HCT116 (cell line): ENCODE data around the gene SERPINB5. TPM values are rescaled to one million over a fixed set of nuclear protein-coding genes. Genes with fewer than 3 reads are reported as not detected.

Experiments used
- ATAC-seq: fragments of 200-7000 bp; cut with Tn5 transposase; 2 replicates; pipeline ENCODE4 v1.9.1; 2020; ENCODE audit warnings: mild to moderate bottlenecking, moderate library complexity
- BruUV-seq: library from RNA; stranded (reverse); fragments of 400-500 nt; replicated peaks from 2 replicates; lab custom pipeline; 2021; lab: Mats Ljungman, UMichigan
- CTCF ChIA-PET: fragments of 300-600 bp; sonication (Branson Sonifier 250); formaldehyde crosslinking; loops from one replicate; lab custom pipeline; 2021; ENCODE audit warnings: antibody characterized with exemption; lab: Charles Lee
- POLR2A ChIA-PET: fragments of 300-600, 350-600 bp; sonication (Branson Sonifier 250); formaldehyde crosslinking; loops from one replicate; lab custom pipeline; 2021; ENCODE audit warnings: antibody characterized with exemption; lab: Charles Lee
- RAD21 ChIA-PET, 2 experiments: fragments of 300-600 bp; sonication (Branson Sonifier 250); formaldehyde crosslinking; loops; one replicate each; lab custom pipeline; 2023; ENCODE audit warnings: low total read pairs in 2 of 2; ENCODE audit not compliant: uncharacterized antibody in 2 of 2, unreplicated experiment in 2 of 2, low non-redundant PET in 1 of 2; lab: Charles Lee
- DNase-seq: peaks from one replicate; pipeline ENCODE4 v3.0.0-alpha.2; 2010; ENCODE audit warnings: low read depth, low spot score
- H2AFZ ChIP-seq: fragments of 200-600 bp; shearing (Covaris generic), sonication (generic); 2 replicates; pipeline ENCODE4 v1.6.1; 2017; ENCODE audit warnings: low read depth, mixed run types, mixed read lengths, antibody characterized with exemption, low read length; ENCODE audit not compliant: poor library complexity, severe bottlenecking
- H3K27ac ChIP-seq: 2 replicates; pipeline ENCODE4 v1.5.1; 2012; ENCODE audit warnings: low read depth, low read length
- H3K27me3 ChIP-seq: fragments of 200-600 bp; sonication (generic); 2 replicates; pipeline ENCODE4 v1.6.1; 2016; ENCODE audit warnings: mixed run types, low read length, mixed read lengths; ENCODE audit not compliant: insufficient read depth
- H3K36me3 ChIP-seq, 2 experiments: fragments of 200-500 bp in 1 of 2; fragments of 200-600 bp in 1 of 2; sonication (Bioruptor generic) in 1 of 2; sonication (generic) in 1 of 2; 2 replicates each; pipeline versions ENCODE4 v1.5.1 to v1.6.1; 2014 to 2016; ENCODE audit warnings: low read length in 2 of 2, inconsistent platforms in 1 of 2, mixed read lengths in 1 of 2, mixed run types in 1 of 2; ENCODE audit not compliant: insufficient read depth in 2 of 2, control insufficient read depth in 1 of 2
- H3K4me1 ChIP-seq, 2 experiments: fragments of 200-600 bp in 1 of 2; sonication (generic) in 1 of 2; 2 replicates each; pipeline versions ENCODE4 v1.5.1 to v1.6.1; 2012 to 2017; ENCODE audit warnings: low read length in 2 of 2, inconsistent platforms in 1 of 2, mild to moderate bottlenecking in 1 of 2, mixed read lengths in 1 of 2, mixed run types in 1 of 2, moderate library complexity in 1 of 2; ENCODE audit not compliant: insufficient read depth in 2 of 2, control insufficient read depth in 1 of 2
- H3K4me2 ChIP-seq: fragments of 200-600 bp; sonication (generic); 2 replicates; pipeline ENCODE4 v1.6.1; 2017; ENCODE audit warnings: mixed run types, low read length, mixed read lengths
- H3K4me3 ChIP-seq, 2 experiments: fragments of 200-600 bp in 1 of 2; sonication (generic) in 1 of 2; replicated peaks in 1 of 2; 2 replicates each; pipeline ENCODE4 v1.5.1; 2011 to 2016; ENCODE audit warnings: low read length in 2 of 2, control low read depth in 1 of 2, low read depth in 1 of 2, mild to moderate bottlenecking in 1 of 2, mixed read lengths in 1 of 2, mixed run types in 1 of 2
- H3K79me2 ChIP-seq: fragments of 200-600 bp; sonication (generic); 2 replicates; pipeline ENCODE4 v1.6.1; 2017; ENCODE audit warnings: mild to moderate bottlenecking, mixed run types, low read length, moderate library complexity, mixed read lengths; ENCODE audit not compliant: insufficient read depth
- H3K9ac ChIP-seq: fragments of 200-600 bp; sonication (generic); 2 replicates; pipeline ENCODE4 v1.6.1; 2016; ENCODE audit warnings: low read length, mixed read lengths
- H3K9me2 ChIP-seq: fragments of 200-600 bp; sonication (generic), shearing (Covaris generic); 2 replicates; pipeline ENCODE4 v1.6.1; 2017; ENCODE audit warnings: mixed run types, mild to moderate bottlenecking, moderate library complexity; ENCODE audit not compliant: insufficient read depth
- H3K9me3 ChIP-seq, 2 experiments: fragments of 200-500 bp in 1 of 2; fragments of 200-600 bp in 1 of 2; sonication (Bioruptor generic) in 1 of 2; sonication (generic) in 1 of 2; 2 replicates each; pipeline ENCODE4 v1.6.1; 2014 to 2017; ENCODE audit warnings: low read length in 2 of 2, mixed read lengths in 2 of 2, inconsistent platforms in 1 of 2, low read depth in 1 of 2, mild to moderate bottlenecking in 1 of 2, mixed run types in 1 of 2, moderate library complexity in 1 of 2; ENCODE audit not compliant: control insufficient read depth in 1 of 2, insufficient read depth in 1 of 2
- H4K20me1 ChIP-seq: fragments of 200-600 bp; sonication (generic), shearing (Covaris generic); 2 replicates; pipeline ENCODE4 v1.6.1; 2017; ENCODE audit warnings: mixed run types, mild to moderate bottlenecking, moderate library complexity; ENCODE audit not compliant: insufficient read depth
- ATF3 ChIP-seq: IDR thresholded peaks from 2 replicates; pipeline ENCODE4 v1.6.1; 2012
- CBX3 ChIP-seq: IDR thresholded peaks from 2 replicates; pipeline ENCODE4 v1.6.1; 2012; ENCODE audit warnings: low read depth
- CEBPB ChIP-seq: IDR thresholded peaks from 2 replicates; pipeline ENCODE4 v1.6.1; 2012; ENCODE audit warnings: low read depth
- ELF1 ChIP-seq: IDR thresholded peaks from 2 replicates; pipeline ENCODE4 v1.6.1; 2012; ENCODE audit warnings: low read depth, borderline replicate concordance
- EZH2 ChIP-seq: fragments of 200-600 bp; sonication (generic); IDR thresholded peaks from 2 replicates; pipeline ENCODE4 v1.6.1; 2017; ENCODE audit warnings: antibody characterized with exemption, mixed run types
- JUND ChIP-seq: IDR thresholded peaks from 2 replicates; pipeline ENCODE4 v1.6.1; 2012
- MAX ChIP-seq: IDR thresholded peaks from 2 replicates; pipeline ENCODE4 v1.6.1; 2012
- POLR2A ChIP-seq: IDR thresholded peaks from 2 replicates; pipeline ENCODE4 v1.7.0; 2011; ENCODE audit warnings: borderline replicate concordance; ENCODE audit not compliant: insufficient read depth, insufficient read length; ENCODE audit errors: extremely low read depth
- REST ChIP-seq: IDR thresholded peaks from 2 replicates; pipeline ENCODE4 v1.6.1; 2012; ENCODE audit warnings: low read depth
- SRF ChIP-seq: IDR thresholded peaks from 2 replicates; pipeline ENCODE4 v1.6.1; 2012; ENCODE audit warnings: low read depth
- TCF7L2 ChIP-seq: IDR thresholded peaks from 2 replicates; pipeline ENCODE4 v1.7.0; 2011; ENCODE audit warnings: borderline replicate concordance, inconsistent platforms; ENCODE audit not compliant: insufficient read depth, insufficient read length; ENCODE audit errors: extremely low read depth
- YY1 ChIP-seq: IDR thresholded peaks from 2 replicates; pipeline ENCODE4 v1.6.1; 2011; ENCODE audit warnings: low read length, low read depth, moderate library complexity, mild to moderate bottlenecking; ENCODE audit not compliant: insufficient replicate concordance; ENCODE audit errors: extremely low read depth
- ZBTB33 ChIP-seq: IDR thresholded peaks from 2 replicates; pipeline ENCODE4 v1.6.1; 2011; ENCODE audit warnings: mild to moderate bottlenecking, low read length, moderate library complexity; ENCODE audit not compliant: insufficient replicate concordance; ENCODE audit errors: extremely low read depth
- ZNF274 ChIP-seq: fragments of 200-500 bp; sonication (Bioruptor generic); IDR thresholded peaks from 2 replicates; pipeline ENCODE4 v1.6.1; 2014; ENCODE audit warnings: mild to moderate bottlenecking, low read depth, low read length, inconsistent platforms
- intact Hi-C: fragments of 100-400 bp; cut with micrococcal nuclease; formaldehyde crosslinking; loops from 2 replicates; pipeline ENCODE4 v1.10.0; 2022
- total RNA-seq: library from RNA; stranded (reverse); gene quantifications from one replicate; pipeline ENCODE4 v1.2.1, GENCODE V29; 2021; ENCODE audit not compliant: unreplicated experiment

Gene SERPINB5
- total RNA-seq, 1 experiment from 2014 or later: 19.5 TPM

GRCh38 chr18:63534615-63535014 lies 57.9 kb downstream of the SERPINB5 start:
- intact Hi-C loops: no loop called here
- no peaks in the 10 kb centered on the region for H3K36me3 ChIP-seq
- ChIA-PET CTCF (interaction anchor here (1.5 kb wide), 1 partner anchor 43 kb away, joined by 3 read pairs; no protein-coding TSS in a partner anchor), RAD21 (no interaction called here), POLR2A (no interaction called here)
- H3K4me1 ChIP-seq: no peaks in the 10 kb centered on the region
- no peaks in the 10 kb centered on the region for H3K9me3 ChIP-seq
- ATAC-seq: no peak
- DNase-seq: no peak
- H3K9me2 ChIP-seq: no peaks in the 10 kb centered on the region
- H4K20me1 ChIP-seq: no peaks in the 10 kb centered on the region
- no peak for TF ChIP-seq ELF1
- no peak for TF ChIP-seq ZNF274
- TF ChIP-seq MAX: no peak
- TF ChIP-seq ATF3: no peak
- no peak for TF ChIP-seq TCF7L2
- no peak for TF ChIP-seq CBX3
- TF ChIP-seq CEBPB: no peak
- TF ChIP-seq REST: no peak
- TF ChIP-seq JUND: no peak
- TF ChIP-seq POLR2A: no peak
- TF ChIP-seq EZH2: no peak
- no peak for TF ChIP-seq YY1
- TF ChIP-seq ZBTB33: no peak
- TF ChIP-seq SRF: no peak
- no peaks in the 10 kb centered on the region for H3K27me3 ChIP-seq
- H3K27ac ChIP-seq: no peak overlapping the region
- no peak overlapping the region for H3K9ac ChIP-seq
- no peak overlapping the region for H2AFZ ChIP-seq
- H3K4me2 ChIP-seq: no peak overlapping the region
- BruUV-seq: no TSS peak
- H3K79me2 ChIP-seq: no peaks in the 10 kb centered on the region
- H3K4me3 ChIP-seq: no peak overlapping the region
